Breast epithelium (tissue), 3 donors: ENCODE results near the gene RAB43.
"Not testable (repeated sequence)": the region's sequence is repeated elsewhere in the genome, so short reads cannot be mapped to it uniquely, and the experiment has no call there.

Experiments used
- POLR2A ChIP-seq: fragments of 450-650 bp; IDR thresholded peaks from one replicate; pipeline ENCODE4 v1.6.1; 2016; ENCODE audit warnings: antibody characterized with exemption, mild to moderate bottlenecking, moderate library complexity
- TF ChIP-seq, protein P1 (sequence below), 3 donors: fragments of 450-650 bp; IDR thresholded peaks; one replicate each; pipeline ENCODE4 v1.5.1; 2016 to 2017; ENCODE audit warnings: antibody characterized with exemption in 3 of 3, mild to moderate bottlenecking in 3 of 3, moderate library complexity in 3 of 3

DNA sequence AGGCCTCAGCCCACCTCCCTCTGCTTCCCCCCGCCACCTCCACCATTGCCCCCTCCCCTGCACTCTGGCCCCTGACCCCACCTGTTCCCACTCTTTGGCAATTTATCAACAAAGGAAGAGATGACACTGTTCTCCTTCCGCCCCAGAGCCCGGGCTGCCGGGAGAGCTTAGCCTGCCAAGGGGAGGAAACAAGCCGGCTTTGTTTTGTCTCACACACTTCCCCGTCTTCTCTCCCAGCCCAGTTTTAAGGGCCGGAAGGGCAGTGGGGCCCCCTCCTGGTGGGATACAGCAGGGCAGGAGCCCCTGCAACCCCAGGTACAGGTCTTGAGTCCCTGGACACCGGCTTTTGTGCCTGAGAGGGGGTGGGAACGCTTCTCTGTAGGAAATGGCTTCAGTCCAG lies 33.7 kb downstream of the RAB43 start:
- not testable (repeated sequence) for TF ChIP-seq POLR2A
- TF ChIP-seq, protein P1, sequence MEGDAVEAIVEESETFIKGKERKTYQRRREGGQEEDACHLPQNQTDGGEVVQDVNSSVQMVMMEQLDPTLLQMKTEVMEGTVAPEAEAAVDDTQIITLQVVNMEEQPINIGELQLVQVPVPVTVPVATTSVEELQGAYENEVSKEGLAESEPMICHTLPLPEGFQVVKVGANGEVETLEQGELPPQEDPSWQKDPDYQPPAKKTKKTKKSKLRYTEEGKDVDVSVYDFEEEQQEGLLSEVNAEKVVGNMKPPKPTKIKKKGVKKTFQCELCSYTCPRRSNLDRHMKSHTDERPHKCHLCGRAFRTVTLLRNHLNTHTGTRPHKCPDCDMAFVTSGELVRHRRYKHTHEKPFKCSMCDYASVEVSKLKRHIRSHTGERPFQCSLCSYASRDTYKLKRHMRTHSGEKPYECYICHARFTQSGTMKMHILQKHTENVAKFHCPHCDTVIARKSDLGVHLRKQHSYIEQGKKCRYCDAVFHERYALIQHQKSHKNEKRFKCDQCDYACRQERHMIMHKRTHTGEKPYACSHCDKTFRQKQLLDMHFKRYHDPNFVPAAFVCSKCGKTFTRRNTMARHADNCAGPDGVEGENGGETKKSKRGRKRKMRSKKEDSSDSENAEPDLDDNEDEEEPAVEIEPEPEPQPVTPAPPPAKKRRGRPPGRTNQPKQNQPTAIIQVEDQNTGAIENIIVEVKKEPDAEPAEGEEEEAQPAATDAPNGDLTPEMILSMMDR (IDR thresholded peaks at IDR 0.05), result not testable (repeated sequence)
